NCI-H2196 treated with DMSO at 0.1 percent for 48 hours (cell line): ENCODE measurements around the gene SSBP3.
"Not testable (repeated sequence)": the region's sequence is repeated elsewhere in the genome, so short reads cannot be mapped to it uniquely, and the experiment has no call there.

ENCODE experiments used
- DNase-seq: peaks from one replicate; lab custom pipeline; 2025; ENCODE audit not compliant: unreplicated experiment; lab: John Stamatoyannopoulos, UW

The SSBP3 gene

DNA sequence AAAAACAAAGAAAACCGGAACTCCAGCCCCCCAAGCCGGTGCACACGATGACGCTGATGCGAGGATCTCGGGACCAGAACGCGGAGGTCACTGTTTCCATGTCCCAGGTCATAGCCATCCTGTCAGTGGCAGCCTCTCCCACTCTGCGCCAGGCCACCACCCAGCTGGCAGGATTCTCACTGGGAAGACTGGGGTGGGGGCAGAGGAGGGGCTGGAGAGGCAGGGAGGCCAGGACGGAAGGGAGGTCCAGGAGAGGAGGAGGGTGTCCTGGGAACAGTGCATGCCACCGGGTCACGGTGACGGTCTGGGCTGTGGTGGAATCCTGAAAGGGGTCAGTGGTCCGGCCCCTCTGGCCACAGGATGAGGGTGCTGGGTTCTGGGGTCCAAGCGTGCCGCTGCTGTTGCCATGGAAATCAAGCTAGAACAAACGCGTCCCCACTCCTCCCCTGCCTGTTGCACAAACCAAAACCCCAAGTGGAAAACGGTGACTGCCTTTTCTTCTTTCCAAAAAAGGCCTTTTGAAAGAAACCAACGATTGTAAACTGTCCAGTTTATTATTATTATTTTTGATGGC, 180.1 kb downstream of the SSBP3 start:
- no peak for DNase-seq

DNA sequence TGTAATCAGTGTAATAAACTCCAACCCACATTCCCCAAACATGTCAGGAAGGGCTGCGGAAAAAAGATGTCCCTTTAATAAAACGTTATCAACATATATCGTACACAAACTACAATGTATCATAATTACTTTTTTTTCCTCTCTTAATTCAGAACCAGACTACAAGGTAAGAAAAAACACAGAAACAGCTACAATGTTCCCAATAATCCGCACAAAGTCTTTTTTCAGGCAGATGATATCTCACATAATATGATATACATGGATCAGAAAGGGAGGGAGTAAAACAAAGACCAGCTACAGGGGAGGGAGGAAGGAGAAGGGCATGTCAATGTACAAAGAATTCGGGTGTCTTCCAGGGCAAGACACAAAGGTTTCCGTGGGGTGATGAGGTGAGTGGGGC, 180.8 kb downstream of the SSBP3 start:
- DNase-seq = no peak

DNA sequence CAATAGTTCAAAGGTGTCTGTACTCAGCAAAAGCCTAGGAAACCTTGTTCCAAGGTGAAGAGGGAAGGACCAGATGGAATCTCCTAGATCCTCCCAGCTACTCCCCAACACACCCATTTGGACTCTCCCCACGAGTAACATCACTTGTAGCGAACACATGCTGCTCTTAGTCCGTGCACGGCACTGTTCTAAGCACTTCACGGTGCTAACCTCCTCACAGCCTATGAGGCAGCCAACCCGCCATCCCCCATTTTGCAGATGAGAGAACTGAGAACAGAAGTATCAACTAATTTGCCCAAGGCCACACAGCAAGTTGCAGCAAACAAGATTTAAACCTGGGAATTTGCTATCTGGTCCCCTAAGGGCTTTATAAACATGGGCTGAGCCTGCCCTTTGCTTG, 182.0 kb downstream of the SSBP3 start:
- no peak for DNase-seq

DNA sequence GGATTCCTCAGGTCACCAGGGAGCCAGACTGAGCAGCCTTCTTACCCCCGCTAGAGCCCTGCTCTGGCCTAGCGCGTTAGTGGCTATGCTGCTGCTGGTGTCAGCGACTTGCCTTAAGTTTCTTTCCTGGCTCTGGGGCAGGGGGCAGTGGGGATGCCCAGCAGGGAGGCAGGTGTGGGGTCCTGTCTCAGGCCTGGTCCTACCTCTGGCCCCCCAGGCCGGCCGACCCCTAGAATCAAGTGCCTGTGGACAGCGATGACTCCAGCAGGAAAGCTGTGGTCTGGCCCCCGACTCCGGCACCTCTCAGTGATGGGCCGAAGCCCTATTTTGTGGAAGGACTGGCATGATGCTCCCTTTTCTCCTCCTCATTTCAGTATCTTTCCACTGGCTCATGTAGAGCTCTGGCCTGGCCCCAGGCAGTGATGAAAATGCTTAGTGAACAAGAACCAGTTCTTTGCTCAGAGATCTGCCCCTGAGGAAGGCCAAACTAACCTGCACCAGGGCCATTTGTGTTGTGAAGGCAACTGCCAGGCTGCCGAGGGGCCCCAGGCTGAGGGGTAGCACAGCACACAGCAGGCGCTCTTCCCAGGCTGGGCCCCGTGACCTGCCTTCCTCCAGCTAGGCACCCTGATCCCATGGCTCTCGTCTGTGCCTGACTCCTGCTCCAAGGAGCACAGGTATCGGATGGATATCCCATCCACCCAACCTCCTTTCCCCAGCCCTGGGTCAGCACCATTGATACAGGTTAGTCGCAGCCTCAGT, 182.6 kb downstream of the SSBP3 start:
- DNase-seq = no peak

DNA sequence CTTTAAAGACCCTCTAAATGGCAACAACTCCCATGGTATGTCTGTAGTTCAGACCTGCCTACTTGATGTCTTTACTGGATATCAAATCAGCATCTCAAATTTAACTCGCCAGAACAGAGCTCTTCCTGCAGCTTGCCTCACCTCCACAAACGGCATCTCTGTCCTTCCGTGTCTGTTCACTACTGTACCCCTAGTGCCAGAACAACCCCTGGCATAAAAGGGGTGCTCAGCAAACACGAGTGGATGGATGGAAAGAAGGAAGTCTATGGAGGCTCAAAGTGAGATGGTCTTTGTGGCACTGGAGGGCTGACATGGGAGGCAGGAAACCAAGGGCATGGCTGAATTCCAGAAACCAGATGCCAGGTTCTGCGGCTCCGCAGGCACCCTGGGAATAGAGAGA, 183.5 kb downstream of the SSBP3 start:
- DNase-seq = no peak

DNA sequence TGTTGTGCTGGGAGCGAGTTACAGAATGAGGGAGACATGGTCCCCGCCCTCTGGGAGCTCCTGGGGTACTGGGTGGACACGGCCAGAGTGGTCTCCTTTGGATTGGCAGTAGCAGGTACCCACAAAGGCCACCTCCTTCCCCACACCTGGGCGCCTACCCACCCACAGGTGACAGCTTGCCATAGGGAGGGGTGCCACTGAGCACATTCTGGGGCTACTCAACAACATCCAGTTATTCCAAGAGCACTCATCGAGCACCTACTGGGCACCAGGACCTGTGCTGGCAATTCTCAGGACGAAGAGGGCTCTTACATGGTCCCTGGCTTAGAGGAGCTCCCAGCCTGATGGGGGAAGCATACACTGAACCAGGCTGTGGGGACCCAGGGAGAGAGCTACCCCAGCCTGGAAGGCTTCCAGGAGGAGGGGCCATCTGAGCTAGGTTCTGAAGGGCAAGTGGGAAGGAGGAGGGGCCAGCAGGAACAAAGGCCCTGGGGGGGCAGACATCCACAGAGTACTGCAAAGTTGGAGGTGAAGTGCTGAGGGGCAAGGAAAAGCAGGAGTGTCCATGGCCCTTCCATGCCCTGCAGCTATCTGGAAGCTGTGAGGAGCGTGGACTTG, 184.2 kb downstream of the SSBP3 start:
- DNase-seq = no peak

DNA sequence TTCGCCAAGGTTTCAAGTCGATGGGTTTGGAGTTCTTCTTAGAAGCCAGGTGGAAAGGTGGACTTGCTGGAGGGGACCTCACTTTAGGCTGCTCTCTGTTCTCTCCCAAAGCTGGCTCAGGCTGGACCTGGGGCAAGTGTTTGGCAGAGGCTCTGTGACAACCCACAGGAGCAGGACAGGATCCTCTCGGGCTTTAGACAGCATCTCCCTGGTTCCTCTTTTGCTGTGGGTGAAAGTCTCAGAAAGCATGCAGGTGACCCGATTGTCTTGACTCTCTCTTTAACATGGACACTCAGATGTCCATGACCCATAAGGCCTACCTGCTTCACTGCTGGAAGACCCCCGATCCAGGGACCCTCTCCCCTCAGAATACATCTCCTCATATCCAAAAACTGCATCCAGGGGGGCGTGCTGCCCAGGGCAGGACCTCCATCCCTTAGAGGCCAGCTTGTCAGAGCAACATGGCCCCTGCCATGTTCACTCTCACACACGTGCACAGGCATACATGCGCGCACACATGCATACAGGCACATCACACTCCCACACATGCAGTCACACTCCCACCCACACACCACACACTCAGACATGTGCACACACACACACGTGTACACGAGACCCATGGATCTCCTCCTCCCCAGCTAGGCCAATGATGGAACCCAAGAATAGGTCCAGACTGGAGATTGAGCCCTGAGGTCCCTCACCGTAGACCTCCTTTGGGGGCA, 184.9 kb downstream of the SSBP3 start:
- DNase-seq = no peak

DNA sequence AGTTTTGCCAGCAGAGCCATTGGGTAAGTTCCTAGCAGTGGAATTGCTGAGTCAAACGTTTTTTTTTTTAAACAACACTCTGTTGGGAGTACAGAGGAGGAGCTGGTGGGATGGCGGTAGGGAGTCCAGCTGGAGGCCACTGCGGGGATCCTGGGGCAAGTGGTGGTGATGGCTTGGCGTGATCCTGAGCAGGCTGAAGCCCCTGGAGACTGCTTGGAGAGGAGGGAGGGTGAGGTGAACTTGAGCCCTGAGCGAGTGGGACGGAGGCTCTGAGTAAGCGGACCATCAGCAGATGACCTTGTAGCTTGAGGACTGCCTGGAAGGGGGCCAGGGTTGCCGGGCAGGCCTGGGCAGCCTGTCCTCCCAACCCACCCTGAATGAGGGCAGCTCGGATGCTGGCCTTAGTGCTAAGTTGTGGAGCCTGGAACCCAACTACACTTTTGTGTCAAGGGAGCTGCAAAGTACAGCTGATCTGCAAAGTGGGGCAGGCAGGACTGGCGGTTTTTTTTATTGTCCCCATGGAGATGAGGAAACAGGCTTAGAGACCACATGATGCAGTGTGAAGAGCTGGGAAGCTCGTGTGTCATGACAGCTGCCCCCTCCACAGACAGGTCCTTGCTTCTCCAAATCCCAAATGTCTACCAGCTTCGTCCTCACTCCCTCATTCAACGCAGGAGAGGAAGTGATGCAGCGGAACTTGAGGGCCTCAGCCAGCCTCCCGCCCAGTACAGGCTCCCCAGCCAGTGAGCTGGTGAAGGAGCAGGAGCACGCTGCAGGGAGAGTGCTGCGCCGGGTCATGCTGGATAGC, 186.0 kb downstream of the SSBP3 start:
- no peak for DNase-seq

DNA sequence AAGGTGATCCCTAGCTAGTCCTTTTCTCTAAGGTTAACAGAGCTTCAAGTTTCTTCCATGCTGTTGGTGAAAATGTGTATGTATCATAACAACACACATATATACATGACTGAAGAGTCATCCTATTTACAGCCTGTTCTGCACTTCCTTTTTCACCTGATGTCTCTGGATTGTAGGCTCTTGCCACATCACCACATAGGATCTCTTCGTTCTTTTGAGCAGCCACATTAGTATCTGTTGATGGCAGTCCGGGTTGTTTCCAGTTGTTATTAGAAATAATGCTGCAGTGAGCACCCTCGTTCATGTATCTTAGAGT, 186.5 kb downstream of the SSBP3 start:
- DNase-seq = no peak

DNA sequence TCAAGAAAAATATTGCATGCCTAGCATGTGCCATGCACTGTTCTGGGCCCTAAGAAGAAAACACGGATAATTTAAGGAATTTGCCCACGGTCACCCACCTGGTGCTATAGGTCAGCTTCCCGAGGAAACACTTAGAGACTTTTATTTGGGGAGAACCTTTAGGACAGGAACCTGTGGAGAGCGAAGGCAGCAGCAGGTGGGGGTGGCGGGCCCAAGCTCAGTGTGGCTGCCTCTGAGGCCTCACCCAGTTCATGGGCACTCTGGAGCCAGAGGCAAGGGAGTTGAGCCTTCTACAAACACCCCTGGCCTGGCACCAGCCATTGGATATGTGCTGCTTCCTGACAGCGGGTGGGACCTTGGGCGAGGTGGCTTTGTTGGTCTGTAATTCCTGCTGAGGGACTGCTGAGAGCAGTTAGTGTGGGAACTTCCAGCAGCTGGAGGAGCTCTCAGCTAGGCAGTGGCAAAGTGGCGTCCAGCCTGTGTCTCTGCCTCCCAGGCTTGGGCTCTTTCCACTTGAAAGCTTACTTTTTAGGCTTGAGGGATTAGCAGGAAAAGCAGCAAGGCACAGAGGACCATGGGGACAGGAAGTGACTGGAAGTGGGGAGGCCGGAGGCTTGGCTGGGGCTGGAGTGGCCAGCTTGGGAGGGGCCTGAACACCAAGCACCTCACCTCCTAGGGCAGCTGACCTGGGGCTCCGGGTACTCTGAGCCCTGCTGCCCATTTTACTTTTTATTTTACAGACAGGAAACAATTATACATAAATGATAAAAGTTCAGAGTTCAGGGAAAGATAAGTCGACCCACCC, 187.1 kb downstream of the SSBP3 start:
- no peak for DNase-seq

DNA sequence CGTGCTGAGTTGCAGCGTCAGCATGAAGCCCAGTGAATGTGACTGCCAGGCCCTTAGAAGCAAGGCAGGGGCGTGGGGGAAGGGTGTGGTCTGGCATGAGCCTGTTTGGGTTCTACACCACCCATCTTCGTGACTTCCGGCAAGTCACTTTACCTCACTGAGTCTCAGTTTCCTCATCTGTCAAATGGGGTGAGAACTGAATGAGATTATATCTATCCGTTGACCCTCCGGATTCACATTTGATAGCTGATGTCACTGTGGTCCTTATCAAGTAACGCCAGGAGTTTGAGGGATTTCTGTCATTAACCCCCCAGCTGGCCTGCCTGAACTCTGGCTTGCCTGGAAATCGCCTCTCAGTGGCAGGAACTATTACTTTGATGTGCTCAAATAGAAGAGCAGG, 190.7 kb downstream of the SSBP3 start:
- no peak for DNase-seq

DNA sequence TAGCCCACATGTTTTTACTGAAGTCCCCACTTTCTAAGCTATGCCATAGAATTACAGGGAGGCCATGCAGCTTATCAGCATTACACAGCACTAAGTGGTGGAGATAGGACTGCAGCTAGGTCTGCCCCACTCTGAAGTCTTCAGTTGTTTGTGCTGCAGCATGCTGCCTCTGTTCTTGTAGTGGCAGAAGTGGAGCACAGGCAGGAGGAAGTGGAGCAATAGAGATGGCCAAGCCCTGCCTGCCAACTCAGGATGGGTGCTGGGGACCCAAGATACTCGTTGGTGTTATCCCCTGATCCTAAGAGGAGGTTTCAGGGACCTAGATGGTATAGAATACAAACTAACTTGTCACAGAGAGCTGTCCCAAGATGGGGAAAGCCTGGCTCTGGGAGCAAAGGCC, 193.3 kb downstream of the SSBP3 start:
- no peak for DNase-seq

DNA sequence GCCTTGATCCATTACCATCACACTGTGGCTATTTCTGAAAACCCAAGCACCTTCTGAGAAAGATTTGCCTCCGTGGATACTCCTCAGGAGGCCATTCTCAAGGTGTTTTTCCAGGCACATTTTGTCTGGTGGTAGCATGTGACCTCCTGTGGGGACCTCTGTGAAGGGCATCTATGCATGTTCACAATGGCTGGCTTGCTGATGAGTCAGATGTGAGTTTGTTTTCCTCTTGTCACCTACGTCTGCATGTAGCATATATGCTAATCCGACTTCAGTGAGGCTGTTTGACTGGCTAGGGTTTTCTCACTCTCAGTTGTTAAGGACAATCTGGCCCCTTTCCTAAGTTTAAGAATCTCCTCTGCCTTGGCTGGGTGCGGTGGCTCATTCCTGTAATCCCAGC, 198.3 kb downstream of the SSBP3 start:
- not testable (repeated sequence) for DNase-seq

DNA sequence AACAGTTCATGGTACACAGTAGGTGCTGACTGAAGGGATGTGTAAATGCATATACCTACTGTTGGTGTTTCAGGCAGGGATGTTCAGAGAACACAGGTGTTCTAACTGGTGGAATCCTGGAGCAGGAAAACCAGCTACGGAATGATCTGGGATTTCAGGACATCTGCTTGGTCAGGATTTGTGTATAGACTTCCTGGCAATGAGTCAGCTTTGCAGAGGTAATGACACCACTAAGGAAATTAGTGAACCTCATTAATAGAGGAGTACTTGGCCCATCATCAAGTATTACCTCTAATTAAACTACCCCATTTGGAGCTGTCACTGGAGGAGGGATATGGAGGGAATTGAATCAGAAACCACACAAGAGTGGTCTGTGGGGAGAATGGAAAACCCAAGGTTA, 198.9 kb downstream of the SSBP3 start:
- DNase-seq = no peak

DNA sequence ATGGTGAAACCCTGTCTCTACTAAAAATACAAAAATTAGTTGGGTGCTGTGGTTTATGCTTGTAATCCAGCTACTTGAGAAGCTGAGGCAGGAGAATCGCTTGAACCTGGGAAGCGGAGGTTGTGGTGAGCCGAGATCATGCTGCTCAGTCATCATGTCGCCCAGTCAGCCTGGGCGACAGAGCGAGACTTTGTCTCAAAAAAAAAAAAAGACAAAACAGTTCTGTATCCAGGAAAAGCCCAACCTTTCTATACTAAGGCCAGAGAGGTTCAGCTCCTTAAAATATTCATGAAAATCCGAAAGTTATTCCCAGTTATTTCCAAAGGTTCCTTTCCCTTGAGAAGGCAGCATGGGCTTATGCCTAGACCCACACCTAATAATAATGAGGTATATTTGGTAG, 202.0 kb downstream of the SSBP3 start:
- DNase-seq = no peak

DNA sequence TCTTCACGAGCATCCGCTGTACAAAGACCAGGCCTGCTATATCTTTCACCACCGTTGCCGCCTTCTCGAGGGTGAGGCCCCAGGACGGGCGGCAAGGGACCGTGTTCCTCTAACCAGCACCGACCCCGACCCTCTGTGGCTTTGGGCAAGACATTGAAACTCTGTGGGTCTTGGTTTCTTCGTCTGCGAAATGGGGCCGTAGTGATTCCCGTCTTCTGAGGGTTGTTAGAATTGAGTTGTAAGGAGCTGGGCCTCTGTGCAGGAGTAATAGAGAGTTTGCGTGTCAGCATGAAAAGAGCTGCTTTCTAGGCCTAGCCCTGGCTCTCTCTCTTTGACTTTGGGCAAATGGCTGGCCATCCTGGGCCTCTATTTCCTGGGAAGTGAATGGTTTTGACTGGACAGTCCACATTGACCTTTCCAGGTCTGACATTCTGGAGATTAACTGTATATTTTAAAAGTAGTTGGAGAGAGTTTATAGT, 205.6 kb downstream of the SSBP3 start:
- DNase-seq = no peak

DNA sequence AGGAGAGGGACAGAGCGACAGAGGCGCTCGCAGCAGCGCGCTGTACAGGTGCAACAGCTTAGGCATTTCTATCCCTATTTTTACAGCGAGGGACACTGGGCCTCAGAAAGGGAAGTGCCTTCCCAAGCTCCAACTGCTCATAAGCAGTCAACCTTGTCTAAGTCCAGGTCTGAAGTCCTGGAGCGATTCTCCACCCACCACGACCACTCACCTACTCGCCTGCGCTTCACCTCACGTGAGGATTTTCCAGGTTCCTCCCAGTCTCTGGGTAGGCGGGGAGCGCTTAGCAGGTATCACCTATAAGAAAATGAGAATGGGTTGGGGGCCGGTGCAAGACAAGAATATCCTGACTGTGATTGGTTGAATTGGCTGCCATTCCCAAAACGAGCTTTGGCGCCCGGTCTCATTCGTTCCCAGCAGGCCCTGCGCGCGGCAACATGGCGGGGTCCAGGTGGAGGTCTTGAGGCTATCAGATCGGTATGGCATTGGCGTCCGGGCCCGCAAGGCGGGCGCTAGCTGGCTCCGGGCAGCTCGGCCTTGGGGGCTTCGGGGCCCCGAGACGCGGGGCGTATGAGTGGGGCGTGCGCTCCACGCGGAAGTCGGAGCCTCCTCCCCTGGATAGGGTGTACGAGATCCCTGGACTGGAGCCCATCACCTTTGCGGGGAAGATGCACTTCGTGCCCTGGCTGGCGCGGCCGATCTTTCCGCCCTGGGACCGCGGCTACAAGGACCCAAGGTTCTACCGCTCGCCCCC, 206.3 kb downstream of the SSBP3 start, which contains the start of the genes CYB5RL and MRPL37:
Gene CYB5RL (minus strand): TSS at position 266 of the 754 bp plus-strand sequence. CDS start 4,414 bp downstream, outside the sequence.
Gene MRPL37 (plus strand): TSS at position 403 of the 754 bp plus-strand sequence. CDS start 77 bp downstream, at position 480.
- DNase-seq = peak; percentile 93

DNA sequence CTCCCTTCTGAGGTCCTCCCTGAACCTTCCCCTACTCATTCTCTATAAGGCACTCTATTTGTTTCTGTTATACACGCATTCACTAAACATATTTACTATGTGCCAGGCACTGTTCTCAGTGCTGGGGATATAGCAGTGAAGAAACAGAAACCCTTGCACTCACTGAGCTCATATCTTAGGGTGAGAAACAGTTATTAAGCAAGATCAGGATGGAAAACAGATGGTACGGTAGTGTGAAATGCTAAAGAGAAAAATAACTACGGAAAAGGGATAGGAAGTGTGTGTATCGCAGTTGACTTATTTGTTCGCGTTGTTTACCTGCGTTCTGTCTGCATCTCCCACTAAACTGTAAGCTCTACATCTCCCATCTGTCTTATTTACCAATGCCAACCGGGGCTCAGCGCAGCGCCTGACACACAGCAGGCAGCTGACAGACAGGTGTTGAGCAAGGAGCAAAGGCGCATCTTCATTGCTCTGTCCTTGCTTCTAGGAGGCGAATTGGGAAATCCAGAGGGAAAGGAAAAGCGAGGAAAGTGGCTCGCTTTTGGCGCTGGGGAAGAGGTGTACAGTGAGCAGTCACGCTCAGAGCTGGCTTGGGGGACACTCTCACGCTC, 206.9 kb downstream of the SSBP3 start:
- no peak for DNase-seq

DNA sequence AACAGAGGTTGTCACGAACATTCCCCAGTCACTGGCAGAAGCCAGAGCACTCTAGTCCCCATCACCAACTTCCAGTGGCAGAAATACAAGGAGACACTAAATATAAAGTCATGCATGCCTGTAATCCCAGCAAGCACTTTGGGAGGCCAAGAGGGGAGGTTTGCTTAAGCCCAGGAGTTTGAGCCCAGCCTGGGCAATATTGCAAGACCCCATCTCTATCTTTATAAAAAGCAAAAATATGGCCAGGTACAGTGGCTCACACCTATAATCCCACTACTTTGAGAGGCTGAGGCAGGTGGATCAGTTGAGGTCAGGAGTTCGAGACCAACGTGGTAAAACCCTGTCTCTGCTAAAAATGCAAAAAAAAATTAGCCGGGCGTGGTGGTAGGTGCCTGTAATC, 212.7 kb downstream of the SSBP3 start:
- DNase-seq = no peak
